HEK293T (cell line): ENCODE measurements around the gene TPRKB.

Source experiments
- BHLHE40 ChIP-seq: fragments of 450-650 bp; IDR thresholded peaks from 2 replicates; pipeline ENCODE4 v1.6.1; 2016; ENCODE audit warnings: mild to moderate bottlenecking, moderate library complexity, borderline replicate concordance
- SUZ12 ChIP-seq: fragments of 450-650 bp; IDR thresholded peaks from 2 replicates; pipeline ENCODE4 v1.6.1; 2016; ENCODE audit warnings: mild to moderate bottlenecking
- TARDBP ChIP-seq: fragments of 450-650 bp; IDR thresholded peaks from 2 replicates; pipeline ENCODE4 v1.6.1; 2016

DNA sequence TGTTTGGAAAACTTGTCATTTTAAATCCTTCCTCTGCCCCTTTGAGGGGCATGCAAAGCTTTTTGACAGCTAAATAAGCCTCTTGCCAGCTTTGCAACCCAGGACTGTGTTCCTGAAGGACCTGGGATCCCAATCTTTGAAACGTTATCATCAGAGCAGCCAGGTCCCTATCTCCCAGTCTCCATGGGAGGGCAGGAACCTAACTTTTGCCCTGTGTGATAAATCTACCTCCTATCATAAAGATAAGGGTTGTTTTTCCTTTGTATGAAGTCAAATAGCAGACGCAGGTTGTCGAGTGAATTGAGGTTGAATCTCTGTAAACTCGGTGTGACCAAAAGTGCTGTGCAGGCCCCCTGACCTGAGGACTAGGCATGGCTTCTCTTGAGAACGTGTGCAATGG is 30.1 kb downstream of the TPRKB start:
- TF ChIP-seq BHLHE40 (no peak), TARDBP (no peak), SUZ12 (no peak)
